IPS DF 4.7 (cell line): ENCODE data around the gene ITPR1.

Experiments used
- DNase-seq: peaks from one replicate; pipeline ENCODE4 v3.0.0-alpha.2; 2013; ENCODE audit warnings: low spot score; ENCODE audit errors: extremely low read depth

ITPR1 gene

DNA sequence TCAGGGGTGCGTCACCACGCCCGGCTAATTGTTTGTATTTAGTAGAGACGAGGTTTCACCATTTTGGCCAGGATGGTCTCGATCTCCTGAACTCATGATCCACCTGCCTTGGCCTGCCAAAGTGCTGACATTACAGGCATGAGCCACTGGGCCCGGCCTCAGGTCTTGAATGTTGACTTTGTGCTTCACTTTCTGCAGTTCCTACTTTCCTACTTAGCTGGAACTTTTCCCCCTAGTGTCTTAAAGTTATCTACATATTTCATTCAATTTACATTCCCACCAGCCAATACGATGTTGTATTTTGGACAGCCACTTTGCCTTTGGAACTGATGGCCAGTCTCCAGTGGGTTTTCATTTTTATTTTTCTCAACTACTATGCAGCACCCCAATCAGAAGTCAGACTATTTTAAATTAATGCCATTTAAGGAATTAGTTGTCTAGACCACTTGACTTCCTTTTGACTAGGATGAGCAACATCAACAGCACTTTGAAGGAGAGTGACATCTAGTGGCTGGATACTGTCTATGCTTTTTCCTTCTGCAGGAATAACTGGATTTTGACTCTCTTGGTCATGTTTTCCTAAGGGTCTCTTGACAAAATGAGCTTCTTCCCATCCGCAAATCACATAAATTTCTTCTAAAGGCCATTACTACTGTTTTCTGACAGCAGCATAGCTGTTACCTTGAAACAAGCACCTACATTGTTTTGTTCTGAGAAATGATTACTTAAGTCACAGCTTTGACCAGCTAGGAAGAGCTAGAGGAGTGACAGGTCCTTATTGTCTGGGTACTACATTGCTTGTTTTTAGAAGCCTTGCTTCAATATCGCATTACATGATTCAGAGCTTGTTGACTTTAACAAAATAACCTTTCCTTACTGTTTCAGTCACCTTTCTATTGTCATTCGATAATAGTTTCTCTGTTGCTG, 140.2 kb downstream of the ITPR1 start:
- peak; percentile 44 for DNase-seq

GRCh38 chr3:4634894-4635293, 141.7 kb downstream of the ITPR1 start:
- no peak for DNase-seq

DNA sequence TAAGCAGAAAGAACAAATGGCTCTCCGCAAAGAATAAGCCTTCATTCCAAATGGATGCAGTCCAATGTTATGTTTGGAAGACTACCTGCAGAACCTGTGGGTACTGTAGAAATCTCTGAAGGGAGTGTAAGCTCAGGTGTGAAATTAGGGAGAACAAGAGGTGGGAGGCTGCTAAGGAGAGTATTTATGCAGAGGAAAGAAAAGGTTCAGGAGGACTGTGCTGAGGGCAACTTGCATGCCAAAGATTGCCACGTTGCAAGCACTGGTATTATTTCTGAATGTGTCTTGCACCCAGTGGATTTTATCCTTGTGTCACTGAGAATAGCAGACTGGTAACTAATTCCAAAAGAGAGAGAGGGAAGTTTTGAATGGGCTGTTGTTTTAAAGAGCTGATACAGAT, 144.1 kb downstream of the ITPR1 start:
- no peak for DNase-seq

DNA sequence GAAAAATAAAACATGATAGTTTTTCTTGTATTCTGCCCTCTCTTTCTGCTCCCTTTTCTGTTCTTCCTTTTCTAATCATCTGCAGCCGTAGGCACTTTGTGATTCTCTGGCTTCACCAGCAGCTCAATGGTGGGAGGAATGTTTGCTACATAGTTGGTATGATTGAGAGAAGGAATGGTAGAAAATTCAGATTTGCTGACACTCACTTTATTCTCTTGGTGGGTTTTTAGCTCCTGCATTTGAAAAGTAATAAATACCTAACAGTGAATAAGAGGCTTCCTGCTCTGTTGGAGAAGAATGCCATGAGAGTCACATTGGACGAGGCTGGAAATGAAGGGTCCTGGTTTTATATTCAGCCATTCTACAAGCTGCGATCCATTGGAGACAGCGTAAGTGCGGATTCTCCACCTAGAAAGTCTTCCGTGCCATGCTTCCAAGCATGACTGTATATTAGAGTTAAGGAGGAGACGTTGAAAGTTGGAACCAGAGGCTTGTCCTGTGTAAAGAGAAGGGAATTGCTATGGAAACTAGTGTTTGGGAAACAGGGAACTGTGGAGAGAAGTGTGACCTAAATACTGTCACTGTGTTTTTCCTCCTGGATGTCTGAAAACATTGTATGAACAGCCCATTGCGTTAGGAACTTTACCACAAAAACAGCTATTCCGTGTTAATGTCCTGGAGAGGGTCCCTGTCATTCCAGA, 148.9 kb downstream of the ITPR1 start:
- DNase-seq: no peak

DNA sequence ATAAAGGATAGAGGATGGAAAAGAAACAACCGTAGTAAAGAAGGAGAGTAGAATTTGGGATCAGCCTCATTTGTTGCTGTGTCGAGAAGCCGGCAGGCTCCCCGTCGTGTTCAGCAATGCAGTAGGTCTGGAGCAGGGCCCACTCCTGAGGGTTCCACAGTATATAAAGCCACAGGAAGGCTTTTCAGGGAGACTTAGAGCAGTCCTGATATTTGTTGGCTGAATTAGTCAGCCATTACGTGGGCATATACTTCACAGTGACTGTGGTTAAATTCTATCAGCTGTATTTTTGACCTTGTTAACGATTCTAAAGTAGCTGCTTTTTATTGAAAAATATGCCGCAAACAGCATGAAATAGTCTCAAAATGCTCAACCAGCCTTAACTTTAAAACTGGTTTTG, 149.5 kb downstream of the ITPR1 start:
- no peak for DNase-seq

GRCh38 chr3:4643904-4644547, 150.9 kb downstream of the ITPR1 start:
- DNase-seq: no peak

DNA sequence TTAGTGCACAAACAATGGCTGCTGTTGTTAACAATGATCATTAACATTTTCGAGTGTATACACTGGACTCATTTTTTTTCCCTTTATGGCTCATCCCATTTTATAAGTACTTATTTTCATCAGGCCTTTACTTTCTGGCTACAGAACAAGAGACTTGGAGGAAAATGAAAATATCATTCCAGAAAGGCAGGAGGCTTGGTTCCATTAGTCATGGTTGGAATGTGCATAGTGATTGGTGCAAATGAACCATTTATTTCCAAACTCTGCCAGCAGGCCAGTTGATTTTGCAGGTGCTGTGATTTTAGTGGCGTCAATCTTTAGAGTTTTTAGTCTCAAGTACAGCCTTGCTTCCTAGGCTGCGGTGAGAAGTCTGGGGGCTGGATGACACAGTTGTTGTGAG, 151.8 kb downstream of the ITPR1 start:
- no peak for DNase-seq

- no peak for DNase-seq
Observed at GRCh38 chr3:4645468-4645867, 152.3 kb downstream of the ITPR1 start.

DNA sequence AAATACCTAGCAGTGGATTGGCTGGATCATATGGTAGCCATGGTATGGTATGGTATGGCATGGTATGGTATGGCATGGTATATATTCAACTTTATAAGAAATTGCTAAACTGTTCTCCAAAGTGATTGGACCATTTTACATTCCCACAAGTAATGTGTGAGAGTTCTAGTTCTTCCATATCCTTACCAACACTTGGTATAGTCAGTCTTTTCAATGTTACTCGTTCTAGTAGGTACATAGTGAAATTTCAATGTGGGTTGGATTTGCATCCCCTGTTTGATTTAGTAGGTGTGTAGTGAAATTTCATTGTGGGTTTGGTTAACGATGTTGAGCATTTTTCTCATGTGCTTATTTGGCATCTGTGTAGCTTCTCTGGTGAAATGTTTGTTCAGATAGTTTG, 154.3 kb downstream of the ITPR1 start:
- DNase-seq: no peak

GRCh38 chr3:4655145-4656045, 162.2 kb downstream of the ITPR1 start:
- DNase-seq: no peak

- DNase-seq: peak; percentile 38
Observed at GRCh38 chr3:4656059-4656458, 162.9 kb downstream of the ITPR1 start.

GRCh38 chr3:4656626-4657328, 163.6 kb downstream of the ITPR1 start:
- DNase-seq: no peak

DNA sequence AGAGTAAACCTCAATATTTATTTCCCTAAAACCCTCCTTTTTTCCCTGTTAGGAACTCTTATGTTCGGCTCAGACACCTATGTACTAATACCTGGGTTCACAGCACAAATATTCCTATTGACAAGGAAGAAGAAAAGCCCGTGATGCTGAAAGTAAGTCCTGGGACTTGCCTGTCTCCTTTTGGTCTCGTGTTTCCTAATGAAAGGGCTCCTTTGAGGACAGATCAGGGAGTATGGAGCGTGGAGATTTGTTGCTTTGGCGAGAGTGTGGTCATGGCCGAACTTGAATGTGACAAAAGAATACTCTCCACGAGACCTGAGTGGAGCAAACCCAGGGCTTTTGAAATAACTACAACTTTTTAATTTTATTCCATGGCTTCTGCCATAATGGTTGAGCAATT, 167.8 kb downstream of the ITPR1 start:
- DNase-seq: no peak

DNA sequence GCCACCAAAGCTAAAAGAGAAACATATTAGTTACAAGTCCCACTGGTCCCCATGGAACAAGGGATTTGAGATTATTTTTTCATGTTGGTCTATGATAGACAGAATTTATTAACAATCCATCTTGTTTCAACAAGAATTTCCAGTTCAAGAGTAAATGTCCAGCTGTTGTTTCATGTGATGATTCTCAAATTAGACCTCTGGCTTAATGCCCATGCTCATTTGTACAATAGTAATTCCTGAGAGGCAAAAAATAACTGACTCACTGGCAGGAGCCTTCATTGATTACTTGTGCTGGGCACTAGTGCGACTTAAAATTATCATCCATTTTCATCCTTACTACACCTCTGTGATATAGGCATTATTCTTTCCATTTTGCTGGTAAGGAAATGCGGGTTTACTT, 171.3 kb downstream of the ITPR1 start:
- DNase-seq: no peak

GRCh38 chr3:4665197-4665596, 172.0 kb downstream of the ITPR1 start:
- no peak for DNase-seq

- DNase-seq: no peak
Observed at GRCh38 chr3:4666071-4666470, 172.9 kb downstream of the ITPR1 start.

- DNase-seq: no peak
Observed at GRCh38 chr3:4670352-4670751, 177.2 kb downstream of the ITPR1 start.

- no peak for DNase-seq
Observed at GRCh38 chr3:4672725-4673275, 179.7 kb downstream of the ITPR1 start.

GRCh38 chr3:4674216-4674615, 181.1 kb downstream of the ITPR1 start:
- no peak for DNase-seq

DNA sequence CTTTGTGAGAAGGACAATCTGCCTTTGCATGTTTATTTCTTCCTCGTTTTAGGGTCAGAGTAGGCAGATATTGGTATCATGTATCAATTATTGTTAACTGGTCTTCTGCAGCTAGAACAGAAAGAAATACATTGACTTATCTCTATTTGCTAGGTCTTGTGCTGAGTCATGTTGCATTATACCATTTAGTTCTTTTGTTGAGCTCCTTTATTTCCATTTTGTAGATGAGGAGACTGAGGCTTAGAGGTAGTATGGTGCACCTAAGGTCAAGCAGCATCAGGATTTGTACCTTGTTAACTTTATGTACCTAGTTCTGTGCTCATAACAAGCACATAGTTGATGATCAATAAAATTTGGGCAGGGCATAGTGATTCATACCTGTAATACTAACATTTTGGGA, 182.6 kb downstream of the ITPR1 start:
- DNase-seq: no peak
